ENCODE data around the gene TMEM123. TPM values are rescaled to one million over a fixed set of nuclear protein-coding genes. Genes with fewer than 3 reads are reported as not detected.
A peak's percentile ranks its signal among the peaks of the same experiment; 100 is the strongest.

The TMEM123 gene
- total and polyA plus RNA-seq, 2 of the 13 experiments (the other 11 are each of a cell fraction or from before 2014, with no cell fraction given), result 365 to 2,761 TPM

GRCh38 chr11:102451681-102452460, 694 bp downstream of the TMEM123 start (continued):
- TF ChIP-seq RARA (CRISPR knock-in tag; IDR thresholded peaks at IDR 0.05) (peak; percentile 85), HIVEP1 (CRISPR knock-in tag; IDR thresholded peaks at IDR 0.05) (no peak; the same call in 1 of the 2 replicates), ZNF496 (CRISPR knock-in tag; IDR thresholded peaks at IDR 0.05; ENCODE audit: insufficient replicate concordance) (no peak), PHF21A (CRISPR knock-in tag; IDR thresholded peaks at IDR 0.05) (peak; percentile 88), ZNF484 (CRISPR knock-in tag; IDR thresholded peaks at IDR 0.05; ENCODE audit: borderline replicate concordance, low read depth) (no peak), ZNF691 (CRISPR knock-in tag; IDR thresholded peaks at IDR 0.05; ENCODE audit: borderline replicate concordance, low read depth) (no peak), FOXC1 (CRISPR knock-in tag; IDR thresholded peaks at IDR 0.05; ENCODE audit: borderline replicate concordance) (no peak), TCF12 (IDR thresholded peaks at IDR 0.05) (no peak), TCF12 (CRISPR knock-in tag; IDR thresholded peaks at IDR 0.05) (no peak; the same call in 1 of the 2 replicates), ZNF205 (CRISPR knock-in tag; IDR thresholded peaks at IDR 0.05) (no peak), GATAD1 (CRISPR knock-in tag; IDR thresholded peaks at IDR 0.05) (peak; percentile 66; the same call in 1 of the 2 replicates), NFKB2 (CRISPR knock-in tag; IDR thresholded peaks at IDR 0.05; ENCODE audit: borderline replicate concordance) (no peak; the same call in 1 of the 2 replicates), ZNF274 (CRISPR knock-in tag; IDR thresholded peaks at IDR 0.05) (0 out of 2 replicates have a peak, but pooled peaks have one; percentile 7), PATZ1 (CRISPR knock-in tag; IDR thresholded peaks at IDR 0.05) (peak; percentile 81), ZFY (CRISPR knock-in tag; IDR thresholded peaks at IDR 0.05) (peak; percentile 67), NRL (CRISPR knock-in tag; IDR thresholded peaks at IDR 0.05; ENCODE audit: borderline replicate concordance) (no peak; the same call in 1 of the 2 replicates), MIER2 (CRISPR knock-in tag; IDR thresholded peaks at IDR 0.05) (no peak), ZNF34 (CRISPR knock-in tag; IDR thresholded peaks at IDR 0.05; ENCODE audit: borderline replicate concordance) (no peak), ZKSCAN8 (CRISPR knock-in tag; IDR thresholded peaks at IDR 0.05; ENCODE audit: borderline replicate concordance) (0 out of 2 replicates have a peak, but pooled peaks have one; percentile 13), PRDM10 (CRISPR knock-in tag; IDR thresholded peaks at IDR 0.05; ENCODE audit: low read depth) (peak; percentile 72), SNRNP70 (IDR thresholded peaks at IDR 0.05; ENCODE audit: low read depth, low read length) (no peak), ZNF557 (CRISPR knock-in tag; IDR thresholded peaks at IDR 0.05) (no peak), ZNF644 (CRISPR knock-in tag; IDR thresholded peaks at IDR 0.05; ENCODE audit: low read depth) (no peak)

Measured in HepG2 (cell line).